Subcutaneous abdominal adipose tissue (tissue), 5 donors: Measurements from ENCODE around the gene GNL2.

ENCODE experiments used
- H3K27ac ChIP-seq: one replicate; pipeline ENCODE4 v1.7.0; 2013; ENCODE audit warnings: low read depth, mild to moderate bottlenecking, inconsistent platforms, low read length, moderate library complexity
- H3K27me3 ChIP-seq, 5 donors: one replicate each; pipeline ENCODE4 v1.7.0; 2013; ENCODE audit warnings: low read length in 5 of 5, inconsistent platforms in 1 of 5; ENCODE audit not compliant: control insufficient read depth in 5 of 5, insufficient read depth in 4 of 5
- H3K36me3 ChIP-seq, 5 donors: one replicate each; pipeline ENCODE4 v1.7.0; 2013; ENCODE audit warnings: low read length in 5 of 5; ENCODE audit not compliant: control insufficient read depth in 5 of 5, insufficient read depth in 5 of 5
- H3K4me1 ChIP-seq, 5 donors: one replicate each; pipeline ENCODE4 v1.7.0; 2013; ENCODE audit warnings: low read length in 5 of 5, mild to moderate bottlenecking in 3 of 5, moderate library complexity in 1 of 5; ENCODE audit not compliant: control insufficient read depth in 5 of 5, insufficient read depth in 5 of 5
- H3K4me3 ChIP-seq, 5 donors: one replicate each; pipeline ENCODE4 v1.7.0; 2013; ENCODE audit warnings: low read length in 5 of 5, low read depth in 1 of 5
- H3K9ac ChIP-seq, 5 donors: one replicate each; pipeline ENCODE4 v1.7.0; 2013; ENCODE audit warnings: low read length in 5 of 5, mild to moderate bottlenecking in 4 of 5, moderate library complexity in 3 of 5
- H3K9me3 ChIP-seq, 5 donors: one replicate each; pipeline ENCODE4 v1.7.0; 2013; ENCODE audit warnings: low read length in 5 of 5; ENCODE audit not compliant: control insufficient read depth in 5 of 5
- donor health status: healthy.
- donor health status: healthy.
- donor health status: healthy.
- donor health status: healthy.
- donor health status: healthy.

The GNL2 gene

GRCh38 chr1:37595440-37596181, at the start of gene GNL2:
GNL2 (minus strand) TSS chr1:37595937; CDS start chr1:37595822, 115 bp downstream.
- Histone ChIP-seq H3K9me3 (no peaks in the 10 kb centered on the region), H3K9ac (peak within 1 kb of the TSS; percentile 89 to 97 (median 95)), H3K4me3 (peak within 1 kb of the TSS; percentile 90 to 100 (median 99)), H3K36me3 (peaks cover 18 to 24% (median 20%) of the 10 kb centered on the region in 5 donors), H3K27ac (peak within 1 kb of the TSS; percentile 88), H3K4me1 (peaks cover 2 to 26% (median 22%) of the 10 kb centered on the region in 5 donors), H3K27me3 (peaks cover 0 to 3% (median 0%) of the 10 kb centered on the region in 5 donors)

DNA sequence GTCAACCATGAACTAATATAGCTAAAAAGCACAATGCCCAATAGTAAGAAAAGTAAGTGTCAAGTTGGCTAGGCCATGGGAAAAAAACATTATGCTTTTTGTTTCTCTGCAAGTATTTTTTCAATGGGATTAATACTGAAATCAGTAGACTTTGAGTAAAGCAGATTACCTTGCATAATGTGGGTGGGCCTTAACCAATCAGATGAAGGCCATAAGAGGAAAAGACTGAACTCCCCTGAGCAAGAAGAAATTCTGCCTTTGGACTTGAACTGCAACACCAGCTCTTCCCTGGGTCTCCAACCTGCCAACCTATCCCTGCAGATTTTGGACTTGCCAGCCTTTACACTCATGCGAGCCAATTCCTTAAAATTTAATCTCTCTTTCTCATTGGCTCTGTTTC, 45.3 kb upstream of the GNL2 start:
- H3K4me3 ChIP-seq, result no peak overlapping the region
- H3K4me1 ChIP-seq, result no peaks in the 10 kb centered on the region
- peaks cover 0 to 29% (median 19%) of the 10 kb centered on the region in 5 donors for H3K27me3 ChIP-seq
- H3K9ac ChIP-seq, result no peak overlapping the region
- peaks cover 6 to 20% (median 16%) of the 10 kb centered on the region in 5 donors for H3K9me3 ChIP-seq
- H3K27ac ChIP-seq, result no peak overlapping the region
- H3K36me3 ChIP-seq, result no peaks in the 10 kb centered on the region

GRCh38 chr1:37636435-37636834, 40.7 kb upstream of the GNL2 start:
- Histone ChIP-seq H3K4me1 (peaks cover 0 to 14% (median 8%) of the 10 kb centered on the region in 5 donors), H3K36me3 (no peaks in the 10 kb centered on the region), H3K4me3 (no peak overlapping the region), H3K9me3 (peaks cover under 1 to 8% (median 4%) of the 10 kb centered on the region in 5 donors), H3K9ac (no peak overlapping the region), H3K27me3 (peaks cover 38 to 70% (median 57%) of the 10 kb centered on the region in 5 donors), H3K27ac (no peak overlapping the region)

- Histone ChIP-seq H3K9me3 (no peaks in the 10 kb centered on the region), H3K36me3 (no peaks in the 10 kb centered on the region), H3K27me3 (peaks cover 46 to 78% (median 68%) of the 10 kb centered on the region in 5 donors), H3K9ac (no peak overlapping the region), H3K27ac (no peak overlapping the region), H3K4me1 (peaks cover 0 to 14% (median 8%) of the 10 kb centered on the region in 5 donors), H3K4me3 (no peak overlapping the region)
These were observed 39.5 kb upstream of the GNL2 start for GRCh38 chr1:37634992-37635902.

- H3K4me3 ChIP-seq, result peak within 1 kb of the TSS in 1 of 5 donors; percentile 31
- H3K27ac ChIP-seq, result no peak within 1 kb of the TSS
- H3K9ac ChIP-seq, result no peak within 1 kb of the TSS
- peaks cover 55 to 86% (median 76%) of the 10 kb centered on the region in 5 donors for H3K27me3 ChIP-seq
- peaks cover 0 to 14% (median 8%) of the 10 kb centered on the region in 5 donors for H3K4me1 ChIP-seq
- H3K36me3 ChIP-seq, result no peaks in the 10 kb centered on the region
- no peaks in the 10 kb centered on the region for H3K9me3 ChIP-seq
These were observed 38.7 kb upstream of the GNL2 start, which contains the start of gene RSPO1 for GRCh38 chr1:37634244-37634991. RSPO1 (minus strand) TSS chr1:37634892; CDS start chr1:37629661, 5,231 bp downstream.

DNA sequence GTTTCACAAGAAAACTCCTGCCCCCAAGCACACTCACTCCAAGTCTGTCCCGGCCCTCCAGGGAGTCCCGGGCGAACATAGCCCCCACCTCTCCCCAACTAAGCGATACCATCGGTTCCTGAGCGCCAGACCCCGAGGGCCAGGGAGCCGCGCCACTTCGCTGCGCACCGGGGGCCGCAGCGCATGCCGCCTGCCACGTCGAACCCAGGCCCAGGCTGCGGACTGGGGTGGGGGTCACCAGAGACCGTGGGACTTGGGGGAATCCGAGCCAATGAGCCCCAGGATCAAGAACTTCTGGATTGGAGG, 38.2 kb upstream of the GNL2 start:
- no peaks in the 10 kb centered on the region for H3K9me3 ChIP-seq
- H3K27ac ChIP-seq, result no peak overlapping the region
- no peak overlapping the region for H3K9ac ChIP-seq
- no peak overlapping the region for H3K4me3 ChIP-seq
- peaks cover 0 to 14% (median 8%) of the 10 kb centered on the region in 5 donors for H3K4me1 ChIP-seq
- H3K36me3 ChIP-seq, result no peaks in the 10 kb centered on the region
- H3K27me3 ChIP-seq, result peaks cover 55 to 84% (median 73%) of the 10 kb centered on the region in 5 donors

DNA sequence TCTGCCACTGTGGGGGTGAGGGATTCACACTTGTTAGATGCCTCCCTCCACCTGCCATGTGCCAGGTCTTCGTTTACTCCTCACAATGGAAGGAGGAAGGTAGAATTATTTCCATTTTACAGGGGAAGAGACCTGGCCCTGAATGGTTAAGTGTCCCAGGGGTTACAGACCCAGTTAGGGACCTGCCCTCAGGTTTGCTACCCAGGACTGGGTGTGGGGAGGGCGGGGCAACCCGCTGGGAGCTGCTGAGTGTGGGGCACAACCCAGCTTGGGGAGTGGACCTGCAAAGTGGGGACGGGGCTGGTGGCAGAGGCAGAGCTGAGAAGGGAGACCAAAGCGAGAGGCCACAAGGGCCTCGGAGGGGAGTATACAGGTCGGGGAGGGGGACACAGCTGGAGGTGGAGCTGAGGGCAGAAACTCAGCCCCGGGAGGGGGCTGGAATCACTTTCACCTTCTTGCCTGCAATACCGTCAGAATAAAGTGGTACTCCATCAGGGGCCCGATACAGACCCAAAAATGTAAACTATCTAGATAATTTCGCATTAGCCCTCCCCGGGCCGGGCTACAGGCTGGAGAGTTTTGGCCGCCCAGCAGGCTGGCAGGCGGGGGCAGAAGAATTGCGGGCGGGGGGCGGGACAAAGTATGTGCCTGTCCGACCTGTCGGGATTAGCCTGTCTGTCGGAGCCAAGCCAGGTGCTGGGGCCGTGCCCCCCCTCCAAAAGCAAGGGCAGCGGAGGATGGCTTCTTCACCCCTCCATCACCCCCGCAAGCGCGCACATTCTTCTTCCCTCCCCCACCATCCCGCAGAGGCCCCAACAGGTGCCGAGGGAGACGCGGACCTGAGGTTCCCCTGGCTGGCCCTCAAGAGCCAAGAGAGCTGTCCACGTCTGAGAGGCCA, 37.6 kb upstream of the GNL2 start:
- Histone ChIP-seq H3K36me3 (no peaks in the 10 kb centered on the region), H3K27ac (no peak overlapping the region), H3K27me3 (peaks cover 55 to 78% (median 71%) of the 10 kb centered on the region in 5 donors), H3K4me3 (no peak overlapping the region), H3K9ac (no peak overlapping the region), H3K4me1 (peaks cover 0 to 14% (median 8%) of the 10 kb centered on the region in 5 donors), H3K9me3 (no peaks in the 10 kb centered on the region)

DNA sequence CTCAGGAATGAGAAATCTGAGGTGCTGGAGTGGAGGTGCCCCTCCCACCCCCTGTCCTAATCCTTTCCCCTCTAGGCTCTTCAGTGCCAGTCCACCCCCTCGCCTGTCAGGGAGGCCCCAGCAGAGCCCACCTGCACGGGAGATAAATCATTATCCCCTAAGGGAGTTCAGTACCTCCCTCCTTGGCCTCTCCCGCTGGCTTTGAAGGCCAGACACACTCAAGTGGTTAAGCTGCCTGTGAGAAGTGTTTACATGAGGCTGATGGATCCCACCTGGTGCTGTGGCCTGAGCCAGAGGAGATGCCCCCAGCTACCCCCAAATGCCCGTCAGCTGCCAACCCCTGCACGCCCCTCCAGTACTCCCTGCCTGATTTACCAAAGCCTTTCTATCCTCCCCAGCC, 35.3 kb upstream of the GNL2 start:
- Histone ChIP-seq H3K9me3 (no peaks in the 10 kb centered on the region), H3K36me3 (no peaks in the 10 kb centered on the region), H3K9ac (no peak overlapping the region), H3K27me3 (peaks cover 55 to 76% (median 75%) of the 10 kb centered on the region in 5 donors), H3K4me1 (peaks cover 0 to 14% (median 8%) of the 10 kb centered on the region in 5 donors), H3K4me3 (no peak overlapping the region), H3K27ac (no peak overlapping the region)
